Naive thymus-derived CD8-positive, alpha-beta T cell (primary cell): Measurements from ENCODE around the gene ACOT11. TPM values are rescaled to one million over a fixed set of nuclear protein-coding genes. Genes with fewer than 3 reads are reported as not detected.

ENCODE experiments used
- ATAC-seq, 2 donors: fragments of 150-1000 bp; cut with Tn5 transposase in 1 of 2; sonication (Bioruptor Pico), chemical (Tn5 transposase) in 1 of 2; 1 replicate in 1 of 2; 2 replicates in 1 of 2; pipeline ENCODE4 v1.10.0; 2021; ENCODE audit warnings: mild to moderate bottlenecking in 2 of 2, moderate library complexity in 2 of 2
- POLR2A ChIA-PET: fragments of 350-600 bp; sonication (Branson Sonifier 250); formaldehyde crosslinking; loops from one replicate; lab custom pipeline; 2021; ENCODE audit warnings: antibody characterized with exemption; lab: Charles Lee
- DNase-seq, 10 donors: peaks; one replicate each; pipeline versions ENCODE4 v3.0.0 to v3.0.0-alpha.2; 2020 to 2022
- H3K27ac Mint-ChIP-seq, 10 donors: one replicate each; pipeline ENCODE4 v1.8.0; 2020 to 2022; ENCODE audit warnings: mild to moderate bottlenecking in 10 of 10, mixed read lengths in 10 of 10, moderate library complexity in 4 of 10, inconsistent platforms in 1 of 10
- H3K27me3 Mint-ChIP-seq, 5 donors: one replicate each; pipeline ENCODE4 v1.8.0; 2021 to 2022; ENCODE audit warnings: mixed read lengths in 5 of 5
- H3K36me3 Mint-ChIP-seq, 3 donors: one replicate each; pipeline ENCODE4 v1.8.0; 2020 to 2022; ENCODE audit warnings: mixed read lengths in 3 of 3, mild to moderate bottlenecking in 2 of 3, inconsistent platforms in 1 of 3
- H3K4me1 Mint-ChIP-seq, 4 donors: one replicate each; pipeline ENCODE4 v1.8.0; 2021 to 2022; ENCODE audit warnings: mixed read lengths in 4 of 4
- H3K4me3 Mint-ChIP-seq, 10 donors: one replicate each; pipeline ENCODE4 v1.8.0; 2020 to 2022; ENCODE audit warnings: mild to moderate bottlenecking in 10 of 10, mixed read lengths in 10 of 10, moderate library complexity in 6 of 10, inconsistent platforms in 1 of 10
- H3K9me3 Mint-ChIP-seq, 9 donors: one replicate each; pipeline ENCODE4 v1.8.0; 2020 to 2022; ENCODE audit warnings: mixed read lengths in 9 of 9, mild to moderate bottlenecking in 3 of 9, inconsistent platforms in 1 of 9, moderate library complexity in 1 of 9
- polyA plus RNA-seq, 3 donors: library from polyadenylated mRNA; unstranded; fragments of 300-500 nt; fragmentation: Illumina TruSeq; gene quantifications; one replicate each; pipeline ENCODE4 v1.2.3, GENCODE V29; 2021
- total RNA-seq, 8 experiments: library from RNA in 2 of 8; stranded (reverse) in 2 of 8; gene quantifications; one replicate each; pipeline ENCODE4 v1.2.3 and lab custom pipeline; 2021 to 2026

Gene ACOT11
- total and polyA plus RNA-seq, 5 experiments from 2014 or later = 0.07 to 0.31 (median 0.22) TPM; not detected in 2

GRCh38 chr1:54570161-54570560, 22.1 kb downstream of the ACOT11 start:
- H3K27ac Mint-ChIP-seq = peak overlapping the region in 1 of 10 donors; percentile 53
- DNase-seq (no peak), ATAC-seq (no peak)
- H3K4me3 Mint-ChIP-seq = no peak overlapping the region
- no peaks in the 10 kb centered on the region for H3K9me3 Mint-ChIP-seq
- H3K36me3 Mint-ChIP-seq = no peaks in the 10 kb centered on the region
- H3K27me3 Mint-ChIP-seq = peaks cover 0 to 8% (median 0%) of the 10 kb centered on the region in 5 donors
- H3K4me1 Mint-ChIP-seq = peaks cover 0 to 2% (median 1%) of the 10 kb centered on the region in 4 donors
- POLR2A ChIA-PET = no interaction called here

- no peaks in the 10 kb centered on the region for H3K36me3 Mint-ChIP-seq
- peak overlapping the region in 1 of 10 donors; percentile 84 for H3K27ac Mint-ChIP-seq
- peaks cover 0 to 8% (median 0%) of the 10 kb centered on the region in 5 donors for H3K27me3 Mint-ChIP-seq
- H3K4me3 Mint-ChIP-seq = no peak overlapping the region
- POLR2A ChIA-PET = no interaction called here
- DNase-seq (peak in 1 of 10 donors; percentile 2), ATAC-seq (no peak)
- peaks cover 0 to 5% (median 1%) of the 10 kb centered on the region in 4 donors for H3K4me1 Mint-ChIP-seq
- no peaks in the 10 kb centered on the region for H3K9me3 Mint-ChIP-seq
Observed at GRCh38 chr1:54571326-54571725, 23.3 kb downstream of the ACOT11 start.

DNA sequence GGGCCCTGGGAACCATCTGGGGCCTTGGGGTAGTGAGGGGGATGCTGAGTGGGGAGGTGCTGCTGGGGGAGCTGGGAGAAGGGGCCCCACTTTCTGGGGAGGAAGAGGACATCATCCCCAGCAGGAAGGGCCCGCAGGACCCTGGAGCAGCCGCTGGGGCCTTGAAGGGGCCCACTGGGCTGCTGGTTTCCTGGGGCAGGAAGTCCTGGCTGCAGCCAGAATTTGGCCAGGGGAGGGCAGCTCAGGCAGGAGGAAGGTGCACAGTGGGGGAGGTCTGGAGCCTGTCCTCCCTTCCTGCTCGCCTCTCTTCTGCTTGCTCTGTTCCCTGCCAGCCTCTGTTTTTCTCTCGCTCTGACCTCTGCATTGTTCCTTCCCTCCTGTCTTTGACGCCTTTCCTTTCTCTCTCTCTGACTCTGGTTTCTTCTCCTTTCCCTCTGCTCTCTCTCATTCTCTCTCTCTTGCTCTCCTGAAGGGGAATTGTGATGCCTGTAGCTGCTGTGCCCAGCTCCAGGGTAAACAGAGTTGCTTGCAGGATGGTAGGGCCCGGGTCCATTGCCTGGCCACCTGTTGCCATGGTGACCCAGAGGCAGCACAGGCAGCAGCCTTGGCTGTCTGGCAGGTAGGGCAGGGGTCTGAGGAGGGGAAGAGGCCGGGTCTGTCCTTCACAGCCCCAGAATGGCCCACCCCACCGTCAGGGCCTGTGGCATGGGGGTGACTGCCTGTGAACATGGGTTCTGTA, 23.9 kb downstream of the ACOT11 start:
- Mint-ChIP-seq H3K4me3 (no peak overlapping the region), H3K27me3 (peaks cover 0 to 8% (median 0%) of the 10 kb centered on the region in 5 donors), H3K9me3 (no peaks in the 10 kb centered on the region), H3K4me1 (peaks cover 0 to 5% (median 1%) of the 10 kb centered on the region in 4 donors), H3K27ac (peak overlapping the region in 1 of 10 donors; percentile 84), H3K36me3 (no peaks in the 10 kb centered on the region)
- ATAC-seq = no peak
- peak in 1 of 10 donors; percentile 58 for DNase-seq
- POLR2A ChIA-PET = no interaction called here

GRCh38 chr1:54572542-54572850, 24.5 kb downstream of the ACOT11 start:
- Mint-ChIP-seq H3K36me3 (no peaks in the 10 kb centered on the region), H3K27me3 (peaks cover 0 to 8% (median 0%) of the 10 kb centered on the region in 5 donors), H3K4me3 (no peak overlapping the region), H3K27ac (peak overlapping the region in 1 of 10 donors; percentile 84), H3K4me1 (peaks cover 0 to 5% (median 1%) of the 10 kb centered on the region in 4 donors), H3K9me3 (no peaks in the 10 kb centered on the region)
- POLR2A ChIA-PET = no interaction called here
- ATAC-seq = no peak
- peak in 1 of 10 donors; percentile 38 for DNase-seq

GRCh38 chr1:54574158-54574778, 26.2 kb downstream of the ACOT11 start:
- H3K27me3 Mint-ChIP-seq = peaks cover 0 to 8% (median 0%) of the 10 kb centered on the region in 5 donors
- POLR2A ChIA-PET = no interaction called here
- H3K27ac Mint-ChIP-seq = no peak overlapping the region

DNA sequence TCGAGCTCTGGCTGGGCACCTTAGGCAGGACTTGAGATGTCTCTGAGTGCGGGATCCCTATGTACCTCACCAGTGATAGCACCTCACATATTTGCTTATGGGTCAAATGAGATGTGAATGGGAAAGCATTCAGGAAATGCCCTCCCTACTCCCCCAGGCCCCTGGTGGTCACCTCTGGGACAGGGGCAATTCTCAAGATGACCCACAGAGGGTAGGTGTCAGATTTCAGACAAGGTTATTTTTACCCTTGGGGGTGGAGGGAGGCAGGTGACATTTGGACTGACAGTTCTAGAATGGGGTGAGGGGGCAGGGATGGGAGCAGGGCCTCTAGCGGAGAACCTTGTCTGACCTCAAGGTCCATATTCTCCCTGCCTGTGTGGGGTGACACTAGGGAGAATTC, 27.1 kb downstream of the ACOT11 start:
- POLR2A ChIA-PET = no interaction called here
- Mint-ChIP-seq H3K36me3 (no peaks in the 10 kb centered on the region), H3K9me3 (peaks cover 0 to 3% (median 0%) of the 10 kb centered on the region in 9 donors), H3K27ac (no peak overlapping the region), H3K27me3 (peaks cover 0 to 8% (median 0%) of the 10 kb centered on the region in 5 donors), H3K4me1 (peaks cover 0 to 5% (median 1%) of the 10 kb centered on the region in 4 donors), H3K4me3 (no peak overlapping the region)
- ATAC-seq (no peak), DNase-seq (peak in 1 of 10 donors; percentile 30)

More at GRCh38 chr1:54574158-54574778, 26.2 kb downstream of the ACOT11 start:
- Mint-ChIP-seq H3K36me3 (no peaks in the 10 kb centered on the region), H3K9me3 (peaks cover 0 to 3% (median 0%) of the 10 kb centered on the region in 9 donors), H3K4me1 (peaks cover 0 to 5% (median 1%) of the 10 kb centered on the region in 4 donors), H3K4me3 (no peak overlapping the region)
- DNase-seq (peak in 1 of 10 donors; percentile 16), ATAC-seq (no peak)

GRCh38 chr1:54575605-54576290, 27.7 kb downstream of the ACOT11 start:
- H3K4me3 Mint-ChIP-seq = no peak overlapping the region
- DNase-seq = peak in 1 of 10 donors; percentile 16
- peaks cover 0 to 10% (median 1%) of the 10 kb centered on the region in 4 donors for H3K4me1 Mint-ChIP-seq
- peaks cover 0 to 8% (median 0%) of the 10 kb centered on the region in 5 donors for H3K27me3 Mint-ChIP-seq
- no peak for ATAC-seq
- H3K9me3 Mint-ChIP-seq = peaks cover 0 to 3% (median 0%) of the 10 kb centered on the region in 9 donors
- POLR2A ChIA-PET = interaction anchor here (0.8 kb wide), 1 partner anchor 7 kb away, joined by 5 read pairs; no protein-coding TSS in a partner anchor
- H3K27ac Mint-ChIP-seq = peak overlapping the region in 1 of 10 donors; percentile 9
- H3K36me3 Mint-ChIP-seq = no peaks in the 10 kb centered on the region

- H3K4me1 Mint-ChIP-seq = peaks cover 0 to 7% (median 0%) of the 10 kb centered on the region in 4 donors
- peak in 1 of 10 donors; percentile 41 for DNase-seq
- peaks cover 0 to 3% (median 0%) of the 10 kb centered on the region in 9 donors for H3K9me3 Mint-ChIP-seq
- POLR2A ChIA-PET = interaction anchor here (0.6 kb wide), 1 partner anchor 12 kb away, joined by 4 read pairs; no protein-coding TSS in a partner anchor
- H3K27me3 Mint-ChIP-seq = peaks cover 0 to 8% (median 0%) of the 10 kb centered on the region in 5 donors
- H3K36me3 Mint-ChIP-seq = no peaks in the 10 kb centered on the region
- ATAC-seq = no peak
- no peak overlapping the region for H3K27ac Mint-ChIP-seq
- H3K4me3 Mint-ChIP-seq = no peak overlapping the region
Observed at GRCh38 chr1:54577612-54578011, 29.6 kb downstream of the ACOT11 start.

DNA sequence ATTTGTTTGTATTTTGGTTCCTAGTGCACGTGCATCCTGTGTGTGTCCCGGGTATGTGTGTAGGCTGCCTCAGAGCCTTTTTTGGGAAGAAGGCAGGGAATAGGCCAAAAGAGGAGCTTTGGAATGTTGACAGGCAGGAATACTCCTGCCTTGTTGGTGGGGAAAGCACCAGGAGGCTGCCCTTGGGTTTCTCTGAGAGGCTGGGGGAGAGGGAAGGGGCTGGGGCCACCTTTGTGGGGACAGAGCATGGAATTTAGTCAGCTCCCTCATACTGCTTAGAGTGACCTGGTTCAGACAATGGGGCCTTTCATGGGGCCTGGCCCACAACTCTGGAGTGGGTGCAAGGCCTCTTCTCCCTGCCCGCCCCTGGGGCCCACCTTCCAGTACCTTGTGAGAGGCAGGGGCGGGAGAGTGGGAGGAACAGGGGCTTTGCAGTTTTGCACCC, 31.3 kb downstream of the ACOT11 start:
- H3K9me3 Mint-ChIP-seq = peaks cover 0 to 3% (median 0%) of the 10 kb centered on the region in 9 donors
- H3K4me1 Mint-ChIP-seq = peaks cover 0 to 7% (median 0%) of the 10 kb centered on the region in 4 donors
- POLR2A ChIA-PET = interaction anchor here (1.1 kb wide), 1 partner anchor 12 kb away, joined by 3 read pairs; no protein-coding TSS in a partner anchor
- ATAC-seq (no peak), DNase-seq (peak in 1 of 10 donors; percentile 41)
- H3K36me3 Mint-ChIP-seq = no peaks in the 10 kb centered on the region
- peaks cover 0 to 8% (median 0%) of the 10 kb centered on the region in 5 donors for H3K27me3 Mint-ChIP-seq
- no peak overlapping the region for H3K27ac Mint-ChIP-seq
- no peak overlapping the region for H3K4me3 Mint-ChIP-seq

DNA sequence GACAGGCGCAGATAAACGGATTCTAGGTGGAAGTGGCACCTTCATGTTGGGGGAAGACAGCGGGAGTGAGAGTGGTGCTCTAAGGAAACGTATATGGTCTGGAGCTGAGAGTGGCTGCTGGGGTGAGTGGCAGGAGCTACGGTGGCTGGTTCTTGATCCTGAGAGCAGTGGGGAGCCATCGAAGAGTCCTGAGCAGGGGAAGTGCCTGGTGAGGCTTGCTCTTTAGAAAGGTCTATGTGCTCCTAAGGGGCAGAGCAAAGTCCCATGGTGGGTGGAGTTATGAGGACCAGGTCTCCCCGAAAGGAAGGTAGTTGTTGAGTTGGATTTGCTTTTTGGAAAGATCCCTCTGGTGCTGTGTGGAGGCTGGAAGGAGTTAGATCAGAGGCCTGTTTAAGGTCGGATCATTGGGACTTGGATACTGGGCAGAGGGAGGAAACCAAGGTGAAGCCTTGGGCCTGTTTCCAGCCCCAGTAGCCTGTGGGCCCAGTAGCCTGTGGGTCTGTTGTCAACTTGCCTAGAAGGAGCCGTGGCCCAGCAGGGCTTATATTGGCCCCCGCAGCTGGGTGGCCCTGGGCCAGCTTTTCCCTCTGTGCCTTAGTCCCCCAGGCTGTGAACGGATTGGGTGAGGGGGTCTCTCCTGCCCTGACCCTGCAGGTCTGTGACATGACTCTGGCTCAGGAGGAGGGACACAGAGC, 33.0 kb downstream of the ACOT11 start:
- Mint-ChIP-seq H3K9me3 (peaks cover 0 to 3% (median 0%) of the 10 kb centered on the region in 9 donors), H3K36me3 (no peaks in the 10 kb centered on the region), H3K27me3 (no peaks in the 10 kb centered on the region), H3K4me3 (no peak overlapping the region), H3K27ac (peak overlapping the region in 2 of 10 donors; percentile 40 to 58), H3K4me1 (peaks cover 0 to 4% (median 0%) of the 10 kb centered on the region in 4 donors)
- ATAC-seq (no peak), DNase-seq (peak in 1 of 10 donors; percentile 48)
- POLR2A ChIA-PET = no interaction called here

- Mint-ChIP-seq H3K4me1 (peaks cover 0 to 4% (median 0%) of the 10 kb centered on the region in 4 donors), H3K27me3 (no peaks in the 10 kb centered on the region), H3K36me3 (no peaks in the 10 kb centered on the region)
Observed at GRCh38 chr1:54581621-54582035, 33.6 kb downstream of the ACOT11 start.

More at GRCh38 chr1:54581621-54582035, 33.6 kb downstream of the ACOT11 start:
- Mint-ChIP-seq H3K27ac (no peak overlapping the region), H3K9me3 (peaks cover 0 to 3% (median 0%) of the 10 kb centered on the region in 9 donors), H3K4me3 (no peak overlapping the region)
- DNase-seq (peak in 1 of 10 donors; percentile 56), ATAC-seq (no peak)
- POLR2A ChIA-PET = no interaction called here
